Lung microvascular endothelial cell (primary cell): ENCODE measurements around the gene STIMATE. TPM values are rescaled to one million over a fixed set of nuclear protein-coding genes. Genes with fewer than 3 reads are reported as not detected.

Experiments used
- DNase-seq, 2 donors: peaks; one replicate each; pipeline versions ENCODE4 v3.0.0 to v3.0.0-alpha.2; 2010; ENCODE audit warnings: low read depth in 2 of 2
- total RNA-seq: library from RNA; depleted of rRNA; stranded (reverse); fragments of >200 nt; gene quantifications from 2 replicates; pipeline ENCODE4 v1.2.1, GENCODE V29; 2014

Gene STIMATE
- total RNA-seq, 1 donor from 2014 or later = 9.7 TPM

- no peak for DNase-seq
These were observed 2.6 kb downstream of the STIMATE start for GRCh38 chr3:52894756-52895155.

GRCh38 chr3:52893723-52894122 is 3.6 kb downstream of the STIMATE start:
- no peak for DNase-seq

GRCh38 chr3:52892625-52893311 is 4.6 kb downstream of the STIMATE start:
- peak in 1 of 2 donors; percentile 41 for DNase-seq

GRCh38 chr3:52892290-52892624 is 5.1 kb downstream of the STIMATE start:
- DNase-seq = no peak

- no peak for DNase-seq
These were observed 5.7 kb downstream of the STIMATE start for GRCh38 chr3:52891615-52892081.

- DNase-seq = no peak
These were observed 6.2 kb downstream of the STIMATE start for GRCh38 chr3:52891164-52891563.

GRCh38 chr3:52890735-52891134 is 6.6 kb downstream of the STIMATE start:
- peak in 1 of 2 donors; percentile 21 for DNase-seq

- DNase-seq = no peak
These were observed 7.4 kb downstream of the STIMATE start for GRCh38 chr3:52889901-52890300.

GRCh38 chr3:52887166-52887565 is 10.2 kb downstream of the STIMATE start:
- no peak for DNase-seq

GRCh38 chr3:52886049-52886730 is 11.2 kb downstream of the STIMATE start:
- no peak for DNase-seq

GRCh38 chr3:52882377-52882776 is 15.0 kb downstream of the STIMATE start:
- no peak for DNase-seq

- no peak for DNase-seq
These were observed 15.5 kb downstream of the STIMATE start for GRCh38 chr3:52881871-52882270.

- DNase-seq = no peak
These were observed 16.9 kb downstream of the STIMATE start for GRCh38 chr3:52880474-52880873.

- DNase-seq = no peak
These were observed 17.3 kb downstream of the STIMATE start for GRCh38 chr3:52880047-52880446.

- DNase-seq = no peak
These were observed 17.8 kb downstream of the STIMATE start for GRCh38 chr3:52879581-52879980.

GRCh38 chr3:52879090-52879489 is 18.3 kb downstream of the STIMATE start:
- no peak for DNase-seq

- no peak for DNase-seq
These were observed 20.3 kb downstream of the STIMATE start for GRCh38 chr3:52877085-52877484.

GRCh38 chr3:52874864-52875587 is 22.3 kb downstream of the STIMATE start:
- DNase-seq = no peak

- DNase-seq = no peak
These were observed 23.1 kb downstream of the STIMATE start for GRCh38 chr3:52874160-52874701.

GRCh38 chr3:52873433-52874159 is 23.8 kb downstream of the STIMATE start:
- peak; percentile 67 to 74 for DNase-seq

GRCh38 chr3:52872245-52872644 is 25.1 kb downstream of the STIMATE start:
- DNase-seq = no peak

- no peak for DNase-seq
These were observed 25.6 kb downstream of the STIMATE start for GRCh38 chr3:52871761-52872160.
